Keratinocyte (primary cell): ENCODE measurements around the gene ZNF431. TPM values are rescaled to one million over a fixed set of nuclear protein-coding genes. Genes with fewer than 3 reads are reported as not detected.
"Not testable (repeated sequence)": the region's sequence is repeated elsewhere in the genome, so short reads cannot be mapped to it uniquely, and the experiment has no call there.

Experiments used
- DNase-seq: peaks from one replicate; pipeline ENCODE4 v3.0.0-alpha.2; 2011; ENCODE audit warnings: low read depth, missing footprints, low spot score
- FAIRE-seq: peaks from 2 replicates; lab custom pipeline; 2011; peaks lifted over from hg19 to GRCh38; lab: Jason Lieb, UNC
- H2AFZ ChIP-seq: 2 replicates; pipeline ENCODE4 v1.6.0; 2012; ENCODE audit warnings: low read length, control low read depth, inconsistent platforms; ENCODE audit not compliant: control insufficient read depth
- H3K27ac ChIP-seq: 2 replicates; pipeline ENCODE4 v1.5.1; 2011; ENCODE audit warnings: low read length; ENCODE audit not compliant: control insufficient read depth, insufficient read depth
- H3K27me3 ChIP-seq: 3 replicates; pipeline ENCODE4 v1.6.0; 2011; ENCODE audit warnings: low read length; ENCODE audit not compliant: control insufficient read depth, insufficient read depth; ENCODE audit errors: extremely low read depth
- H3K36me3 ChIP-seq, 2 experiments: 2 replicates in 1 of 2; 3 replicates in 1 of 2; pipeline ENCODE4 v1.5.1; 2011; ENCODE audit warnings: low read length in 2 of 2, mild to moderate bottlenecking in 1 of 2; ENCODE audit not compliant: control insufficient read depth in 2 of 2, insufficient read depth in 2 of 2; ENCODE audit errors: extremely low read depth in 1 of 2
- H3K4me1 ChIP-seq: 3 replicates; pipeline ENCODE4 v1.5.1; 2011; ENCODE audit warnings: low read length; ENCODE audit not compliant: control insufficient read depth, insufficient read depth; ENCODE audit errors: extremely low read depth
- H3K4me2 ChIP-seq: 3 replicates; pipeline ENCODE4 v1.6.0; 2011; ENCODE audit warnings: low read depth, low read length; ENCODE audit not compliant: control insufficient read depth, insufficient read depth; ENCODE audit errors: extremely low read depth
- H3K4me3 ChIP-seq, 3 experiments: fragments of 200-600 bp in 1 of 3; sonication (generic) in 1 of 3; 2 replicates in 2 of 3; 3 replicates in 1 of 3; pipeline ENCODE4 v1.5.1; 2011 to 2016; ENCODE audit warnings: low read length in 3 of 3, mild to moderate bottlenecking in 3 of 3, control low read depth in 2 of 3, inconsistent platforms in 1 of 3, low read depth in 1 of 3, mixed read lengths in 1 of 3, mixed run types in 1 of 3, moderate library complexity in 1 of 3; ENCODE audit not compliant: control insufficient read depth in 2 of 3, insufficient read depth in 2 of 3; ENCODE audit errors: extremely low read depth in 1 of 3
- H3K79me2 ChIP-seq: 2 replicates; pipeline ENCODE4 v1.6.0; 2012; ENCODE audit warnings: low read length; ENCODE audit not compliant: control insufficient read depth, insufficient read depth
- H3K9ac ChIP-seq: 3 replicates; pipeline ENCODE4 v1.6.0; 2011; ENCODE audit warnings: low read length; ENCODE audit not compliant: control insufficient read depth, insufficient read depth; ENCODE audit errors: extremely low read depth
- H3K9me1 ChIP-seq: 3 replicates; pipeline ENCODE4 v1.6.0; 2011; ENCODE audit warnings: low read length; ENCODE audit not compliant: control insufficient read depth, insufficient read depth; ENCODE audit errors: extremely low read depth
- H3K9me3 ChIP-seq: 2 replicates; pipeline ENCODE4 v1.5.1; 2012; ENCODE audit warnings: low read depth, low read length; ENCODE audit not compliant: control insufficient read depth
- H4K20me1 ChIP-seq: 3 replicates; pipeline ENCODE4 v1.6.0; 2011; ENCODE audit warnings: low read length; ENCODE audit not compliant: control insufficient read depth, insufficient read depth; ENCODE audit errors: extremely low read depth
- CTCF ChIP-seq, 3 experiments: IDR thresholded peaks in 1 of 3; conservative IDR thresholded peaks in 1 of 3; optimal IDR thresholded peaks in 1 of 3; 2 replicates in 2 of 3; 3 replicates in 1 of 3; pipeline versions ENCODE3 to v1.5.1; 2011; ENCODE audit warnings: low read length in 3 of 3, mild to moderate bottlenecking in 3 of 3, moderate library complexity in 2 of 3, control low read depth in 1 of 3, inconsistent platforms in 1 of 3; ENCODE audit not compliant: insufficient read depth in 2 of 3; ENCODE audit errors: extremely low read depth in 1 of 3
- EZH2 ChIP-seq: IDR thresholded peaks from one replicate; pipeline ENCODE4 v1.6.1; 2012; ENCODE audit warnings: inconsistent platforms, mild to moderate bottlenecking, low read length, moderate library complexity
- dilution Hi-C: fragments of 300-500 bp; cut with MboI; formaldehyde crosslinking; loops from one replicate; pipeline ENCODE4 v1.7.0; 2020; ENCODE audit warnings: low sequenced_read_pairs; ENCODE audit not compliant: extremely low pct_ligation_motif_present
- polyA plus RNA-seq, 5 experiments: library from polyadenylated mRNA; depleted of rRNA in 3 of 5; stranded (reverse) in 3 of 5; stranded (forward) in 1 of 5; unstranded in 1 of 5; fragments of >200 nt; gene quantifications; 1 replicate in 1 of 5; 2 replicates in 3 of 5; 3 replicates in 1 of 5; pipeline versions ENCODE4 v1.2.1 to v1.2.3, GENCODE V29; 2011 to 2012; ENCODE audit warnings: missing spikeins in 2 of 5, low read depth in 1 of 5, low replicate concordance in 1 of 5

ZNF431 gene
- polyA plus RNA-seq, 1 donor (not counting 4 experiments of a cell fraction or from before 2014, with no cell fraction given), result 15.7 TPM

DNA sequence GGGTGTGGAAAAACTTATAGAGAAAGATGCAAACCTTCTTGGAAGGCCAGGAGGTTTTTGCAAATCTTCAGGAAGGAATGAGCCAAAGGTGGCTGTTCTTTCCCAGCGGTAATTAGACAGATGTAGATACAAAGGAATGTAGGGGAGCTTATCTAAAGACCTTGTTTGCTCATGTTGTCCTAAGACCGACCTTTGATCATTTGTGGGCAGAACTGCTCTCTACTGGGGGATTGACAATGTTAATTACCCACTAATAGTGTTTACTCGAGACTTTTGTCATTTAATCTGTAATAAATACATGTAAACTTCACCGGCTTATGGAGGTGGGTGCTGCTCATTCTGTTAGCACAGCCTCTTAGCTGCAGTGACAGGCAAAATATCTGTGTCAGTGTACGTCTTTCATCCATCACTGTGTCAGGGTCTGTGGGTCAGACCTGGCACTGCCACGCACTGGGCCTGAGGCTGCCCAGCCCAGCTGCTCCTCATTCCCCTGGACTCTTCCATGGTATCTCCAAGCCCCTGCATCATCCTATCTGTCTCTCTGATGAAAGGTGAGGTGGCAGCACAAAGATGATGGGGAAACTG is 68.3 kb downstream of the ZNF431 start:
- Histone ChIP-seq H3K4me2 (no peak overlapping the region), H3K27ac (no peak overlapping the region), H3K9me1 (no peaks in the 10 kb centered on the region), H4K20me1 (no peaks in the 10 kb centered on the region), H3K9ac (no peak overlapping the region), H2AFZ (no peak overlapping the region), H3K4me3 (no peak overlapping the region), H3K36me3 (no peaks in the 10 kb centered on the region), H3K4me1 (no peaks in the 10 kb centered on the region), H3K27me3 (no peaks in the 10 kb centered on the region), H3K79me2 (no peaks in the 10 kb centered on the region), H3K9me3 (no peaks in the 10 kb centered on the region)
- TF ChIP-seq EZH2 (no peak), CTCF (optimal IDR thresholded peaks at IDR 0.05 in 1 of 3, IDR thresholded peaks at IDR 0.05 in 1 of 3, conservative IDR thresholded peaks at IDR 0.05 in 1 of 3; ENCODE audit: extremely low read depth in 1 of 3, insufficient read depth in 2 of 3, low read length in 3 of 3) (no peak)
- FAIRE-seq (no peak), DNase-seq (no peak)
- dilution Hi-C loops, result no loop called here

DNA sequence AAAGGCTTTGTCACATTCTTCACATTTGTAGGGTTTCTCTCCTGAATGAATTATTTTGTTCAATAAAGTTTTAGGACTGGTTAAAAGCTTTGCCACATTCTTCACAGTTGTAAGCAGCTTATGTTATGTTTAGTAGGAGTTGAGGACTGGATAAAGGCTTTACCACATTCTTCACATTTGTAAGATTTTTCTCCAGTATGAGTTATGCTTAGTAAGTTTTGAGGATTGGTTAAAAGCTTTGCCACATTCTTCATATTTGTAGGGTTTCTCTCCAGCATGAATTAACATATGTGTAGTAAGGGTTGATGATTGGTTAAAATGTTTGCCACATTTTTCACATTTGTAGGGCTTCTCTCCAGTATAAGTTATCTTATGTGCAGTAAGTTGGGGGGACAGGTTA is 79.9 kb downstream of the ZNF431 start:
- Histone ChIP-seq H3K79me2 (no peaks in the 10 kb centered on the region), H3K36me3 (no peaks in the 10 kb centered on the region), H4K20me1 (no peaks in the 10 kb centered on the region), H3K27me3 (no peaks in the 10 kb centered on the region), H3K9me1 (no peaks in the 10 kb centered on the region), H3K4me3 (no peak overlapping the region), H2AFZ (no peak overlapping the region), H3K9ac (no peak overlapping the region), H3K9me3 (no peaks in the 10 kb centered on the region), H3K4me1 (no peaks in the 10 kb centered on the region), H3K27ac (no peak overlapping the region), H3K4me2 (no peak overlapping the region)
- dilution Hi-C loops, result no loop called here
- DNase-seq, result no peak
- no peak for TF ChIP-seq CTCF (optimal IDR thresholded peaks at IDR 0.05 in 1 of 3, IDR thresholded peaks at IDR 0.05 in 1 of 3, conservative IDR thresholded peaks at IDR 0.05 in 1 of 3; ENCODE audit: extremely low read depth in 1 of 3, insufficient read depth in 2 of 3, low read length in 3 of 3)
- no peak for TF ChIP-seq EZH2
- no peak for FAIRE-seq

GRCh38 chr19:21229938-21230337 is 88.1 kb downstream of the ZNF431 start:
- H3K4me2 ChIP-seq, H3K79me2 ChIP-seq, H3K4me1 ChIP-seq, H3K9ac ChIP-seq, FAIRE-seq, H2AFZ ChIP-seq, H3K27ac ChIP-seq, DNase-seq, H3K27me3 ChIP-seq, H3K9me3 ChIP-seq, H3K4me3 ChIP-seq, H3K9me1 ChIP-seq, H4K20me1 ChIP-seq, H3K36me3 ChIP-seq, dilution Hi-C loops: not testable (repeated sequence)
